SW 1271 (cell line): ENCODE data around the gene B4GALT6.

Experiments used
- DNase-seq, 2 experiments: peaks; one replicate each; lab custom pipeline; 2025; lab: John Stamatoyannopoulos, UW

Gene B4GALT6

DNA sequence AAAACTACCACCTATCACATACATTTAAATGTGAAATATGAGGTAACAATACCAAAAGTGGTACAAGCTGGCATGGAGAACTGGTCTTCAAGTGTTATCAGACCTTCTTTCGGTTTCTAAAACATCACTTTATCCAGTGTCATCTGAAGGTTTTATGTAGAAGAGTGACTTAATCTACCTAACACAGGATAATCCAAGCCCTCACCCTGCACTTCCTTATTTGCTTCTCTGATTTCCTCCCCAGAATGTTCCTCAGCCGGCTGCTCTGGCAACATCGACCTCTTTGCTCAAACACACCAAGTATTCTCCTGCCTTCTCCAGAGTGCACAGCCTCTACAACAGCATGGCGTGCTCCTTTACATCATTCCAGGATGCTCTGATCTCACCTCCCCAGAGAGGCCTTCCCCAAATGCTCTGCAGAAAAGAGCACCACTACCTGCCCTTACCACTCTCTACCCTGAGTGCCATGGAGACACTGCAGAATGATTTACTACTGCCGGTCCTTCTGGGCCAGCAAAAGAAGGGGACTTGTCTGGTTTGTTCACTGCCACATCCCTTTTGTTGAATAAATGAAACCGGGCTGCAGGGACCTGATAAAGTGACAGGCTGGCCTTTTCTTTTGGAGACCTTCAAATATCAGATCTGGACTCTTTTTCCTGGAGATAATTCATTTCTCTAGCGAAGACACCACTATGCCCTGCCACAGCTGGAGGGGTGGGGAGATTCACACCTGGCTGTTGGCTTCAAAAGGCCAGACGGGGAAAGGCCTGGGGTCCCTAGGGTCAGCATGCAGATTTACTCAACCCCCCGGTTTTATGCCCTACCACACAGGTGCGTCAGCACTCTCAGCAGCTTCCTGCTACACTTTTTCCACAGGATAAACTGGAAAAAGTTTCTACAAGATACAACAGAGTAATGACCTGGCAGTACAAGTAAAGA is 50.7 kb downstream of the B4GALT6 start:
- no peak for DNase-seq

DNA sequence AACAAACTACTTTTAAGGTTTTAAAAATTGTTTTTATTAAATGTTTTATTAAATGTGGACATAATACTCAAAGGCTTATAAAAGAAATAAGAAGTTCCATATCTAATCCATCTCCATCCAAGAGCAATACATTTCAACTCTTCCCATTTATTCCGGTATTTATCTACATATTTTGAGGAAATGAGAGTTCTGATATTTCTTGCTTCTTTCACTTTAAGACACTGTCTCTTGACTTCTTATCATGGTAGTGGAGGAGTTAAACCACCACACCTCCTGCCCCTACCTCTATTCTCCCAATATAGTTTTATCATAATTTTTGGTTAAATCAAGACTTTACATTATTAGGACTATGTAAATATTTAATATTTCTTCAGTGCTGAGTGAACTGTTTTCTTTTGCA is 52.0 kb downstream of the B4GALT6 start:
- no peak for DNase-seq

DNA sequence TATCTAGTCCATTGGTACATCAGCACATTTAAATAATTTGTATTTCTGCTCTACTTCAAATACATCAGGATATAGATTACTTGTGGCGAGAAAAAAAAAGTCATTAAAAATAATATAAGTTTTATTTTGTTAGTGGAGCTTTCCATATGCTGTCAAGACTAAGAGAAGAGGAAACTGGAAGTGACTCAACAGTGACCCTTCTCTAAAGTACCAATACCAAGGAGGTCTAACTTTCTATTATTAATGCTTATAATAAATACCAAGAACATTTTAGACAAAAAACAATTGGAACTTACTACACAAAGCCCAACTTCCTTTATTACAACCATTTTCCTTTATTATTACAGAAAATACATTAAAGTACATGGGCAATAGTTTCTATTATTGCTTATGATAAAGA is 52.9 kb downstream of the B4GALT6 start:
- no peak for DNase-seq

DNA sequence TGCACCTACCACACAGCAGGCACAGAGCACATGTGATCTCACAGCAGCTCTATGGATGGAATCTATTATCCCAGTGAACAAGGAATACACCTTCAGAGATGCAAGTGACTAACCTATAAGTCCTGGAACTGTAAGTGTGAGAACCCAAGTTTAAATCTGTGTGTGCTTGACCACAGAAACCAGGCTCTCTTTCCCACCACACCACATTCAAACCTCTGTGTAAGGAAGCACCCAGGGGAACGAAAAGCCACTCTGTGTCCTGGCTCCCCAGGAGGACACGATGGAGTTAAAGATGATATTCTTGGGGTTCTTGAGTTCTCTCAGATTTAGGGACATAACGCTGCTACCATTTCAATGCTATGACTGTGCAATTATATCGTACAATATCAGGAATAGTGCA is 53.8 kb downstream of the B4GALT6 start:
- no peak for DNase-seq

DNA sequence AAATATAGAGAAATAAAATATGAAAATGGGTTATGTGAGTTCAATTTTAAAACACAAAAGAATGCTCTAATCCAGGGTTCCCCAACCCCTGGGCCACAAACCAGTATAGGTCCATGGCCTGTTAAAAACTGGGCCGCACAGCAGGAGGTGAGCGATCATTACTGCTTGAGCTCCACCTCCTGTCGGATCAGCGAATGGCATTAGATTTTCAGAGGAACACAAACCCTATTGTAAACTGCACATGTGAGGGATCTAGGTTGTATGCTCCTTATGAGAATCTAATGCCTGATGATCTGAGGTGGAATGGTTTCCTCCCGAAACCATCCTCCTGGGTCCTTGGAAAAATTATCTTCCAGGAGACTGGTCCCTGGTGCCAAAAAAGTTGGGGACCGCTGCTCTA is 58.0 kb downstream of the B4GALT6 start:
- no peak for DNase-seq

DNA sequence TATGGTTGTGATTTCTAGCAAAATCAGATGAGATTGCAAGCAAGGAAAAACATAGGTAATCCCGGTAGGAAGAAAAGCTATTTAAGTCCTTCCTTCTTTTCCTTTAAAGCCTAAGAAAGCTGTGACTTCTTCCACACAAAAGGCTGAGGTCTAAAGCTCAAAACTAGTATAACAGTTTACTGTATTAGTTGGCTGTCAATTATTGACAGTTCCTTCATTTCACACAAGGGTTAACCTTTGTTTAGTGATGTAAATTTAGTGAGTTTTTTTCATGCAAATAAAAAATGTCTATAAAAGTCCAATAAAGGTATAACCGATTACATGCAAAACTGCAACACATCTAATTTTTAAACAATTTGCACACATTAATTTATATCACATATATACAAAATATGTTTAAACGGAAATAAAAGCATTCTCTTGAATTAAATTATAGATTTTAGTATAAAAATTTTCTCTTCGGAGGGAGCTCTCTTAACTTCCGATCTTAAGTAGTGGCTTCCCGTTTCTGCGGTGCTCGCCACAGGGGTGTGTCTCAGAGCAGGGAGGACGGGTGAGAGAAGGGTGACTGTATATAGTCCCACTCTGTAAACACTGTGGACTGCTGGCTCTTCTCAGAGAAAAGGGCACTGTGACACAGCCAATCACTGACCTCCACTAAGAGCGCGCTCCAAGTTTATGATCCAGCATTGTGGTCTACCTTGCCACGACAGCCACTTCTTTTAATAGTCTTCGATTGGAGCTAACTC is 59.3 kb downstream of the B4GALT6 start:
- DNase-seq = no peak

DNA sequence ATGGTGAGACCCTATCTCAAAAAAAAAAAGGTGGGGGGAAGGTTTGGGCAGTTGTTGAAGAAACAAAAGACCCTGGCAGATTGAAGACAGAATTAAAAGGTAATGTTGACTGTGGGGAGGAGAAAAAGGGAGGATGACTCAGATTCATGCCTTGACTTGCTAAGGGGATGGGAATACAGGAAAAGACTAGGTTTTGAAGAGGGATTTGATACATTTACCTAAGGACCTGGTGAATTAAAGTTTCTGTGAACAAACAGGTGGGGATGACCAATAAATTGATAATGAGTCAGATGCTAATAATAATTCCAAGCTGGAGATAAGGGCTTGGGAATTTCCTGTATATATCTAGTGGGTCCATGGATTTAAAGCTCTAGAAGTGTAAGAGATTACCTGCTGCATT is 65.1 kb downstream of the B4GALT6 start:
- no peak for DNase-seq

DNA sequence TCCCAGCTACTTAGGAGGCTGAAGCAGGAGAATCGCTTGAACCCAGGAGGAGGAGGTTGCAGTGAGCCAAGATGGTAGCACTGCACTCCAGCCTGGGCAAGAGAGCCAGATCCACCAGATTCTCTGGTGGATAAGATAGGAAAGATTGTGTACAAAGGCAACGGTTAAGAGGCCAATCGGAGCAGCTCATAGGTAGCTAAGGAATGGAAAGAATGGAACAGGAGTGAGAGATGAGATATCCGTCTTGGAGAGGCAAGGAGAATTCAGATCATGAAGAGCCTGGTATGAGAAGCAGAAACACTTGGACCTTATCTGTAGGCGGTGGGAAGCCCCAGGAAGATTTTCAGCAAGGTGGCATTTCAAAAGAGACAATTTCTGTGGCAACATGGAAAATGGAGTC is 65.6 kb downstream of the B4GALT6 start:
- DNase-seq = no peak

DNA sequence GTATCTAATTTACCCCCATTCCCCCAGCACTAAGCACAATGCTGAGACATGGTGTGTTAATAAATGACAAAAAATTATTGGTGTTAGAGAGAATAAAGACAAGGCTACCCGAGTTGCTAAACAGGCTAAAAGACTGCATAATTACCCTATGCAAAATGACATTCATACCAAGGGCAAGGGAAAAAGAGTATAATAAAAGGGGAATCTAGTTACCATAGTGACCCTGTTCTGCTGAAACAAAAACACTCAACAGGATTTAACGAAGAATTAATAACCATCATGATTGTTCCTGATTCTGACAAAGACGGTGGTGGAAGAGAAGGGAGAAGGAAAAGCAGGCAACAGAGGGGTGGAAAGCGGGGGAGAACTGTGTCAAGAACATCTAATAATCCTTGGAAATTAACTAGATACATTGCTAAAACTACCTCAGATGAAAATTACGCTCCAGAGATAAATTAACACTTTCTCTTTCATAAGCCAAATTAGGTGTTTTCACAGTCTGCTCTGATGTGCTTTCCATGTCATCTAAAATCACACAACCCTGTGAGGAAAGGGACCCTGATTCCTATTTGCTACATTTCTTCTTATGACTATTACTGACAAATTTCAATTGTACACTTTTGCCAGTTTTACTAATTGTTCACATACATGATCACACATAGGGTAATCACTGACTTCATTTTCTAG is 67.2 kb downstream of the B4GALT6 start:
- DNase-seq = no peak

DNA sequence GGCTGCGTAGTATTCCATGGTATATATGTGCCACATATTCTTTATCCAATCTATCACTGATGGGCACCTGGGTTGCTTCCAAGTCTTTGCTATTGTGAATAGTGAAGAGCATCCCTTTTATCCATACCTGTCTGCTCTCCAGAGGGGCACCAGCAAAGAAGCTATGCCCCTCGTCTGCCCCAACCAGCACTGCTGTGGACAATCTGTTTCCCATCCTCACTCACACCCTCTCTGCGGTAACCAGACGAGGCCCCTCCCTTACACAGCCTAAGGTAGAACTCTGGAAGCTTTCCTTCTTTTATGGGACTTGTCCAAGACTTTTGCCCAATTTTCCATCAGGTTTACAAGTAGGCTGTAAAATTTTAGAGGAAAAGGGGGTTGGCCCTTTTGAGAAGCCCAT is 67.8 kb downstream of the B4GALT6 start:
- DNase-seq = no peak

DNA sequence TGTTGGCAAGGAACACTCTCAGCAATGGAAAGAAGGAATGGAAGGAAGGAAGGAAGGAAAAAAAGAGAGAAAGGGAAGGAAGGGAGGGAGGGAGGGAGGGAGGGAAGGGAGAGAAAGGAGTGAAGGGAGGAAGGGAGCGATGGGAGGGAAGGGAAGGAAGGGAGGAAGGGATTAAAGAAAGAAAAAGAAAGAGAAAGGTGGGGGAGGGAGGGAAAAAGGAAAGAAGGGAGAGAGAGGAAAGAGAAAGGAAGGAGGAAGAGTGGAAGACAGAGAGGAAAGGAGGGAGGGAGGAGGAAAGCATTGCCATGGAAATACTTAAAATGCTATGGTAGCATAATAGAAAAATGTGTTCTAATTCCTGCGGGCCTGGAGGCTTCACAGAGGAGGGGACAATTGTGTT is 70.3 kb downstream of the B4GALT6 start:
- DNase-seq = no peak

DNA sequence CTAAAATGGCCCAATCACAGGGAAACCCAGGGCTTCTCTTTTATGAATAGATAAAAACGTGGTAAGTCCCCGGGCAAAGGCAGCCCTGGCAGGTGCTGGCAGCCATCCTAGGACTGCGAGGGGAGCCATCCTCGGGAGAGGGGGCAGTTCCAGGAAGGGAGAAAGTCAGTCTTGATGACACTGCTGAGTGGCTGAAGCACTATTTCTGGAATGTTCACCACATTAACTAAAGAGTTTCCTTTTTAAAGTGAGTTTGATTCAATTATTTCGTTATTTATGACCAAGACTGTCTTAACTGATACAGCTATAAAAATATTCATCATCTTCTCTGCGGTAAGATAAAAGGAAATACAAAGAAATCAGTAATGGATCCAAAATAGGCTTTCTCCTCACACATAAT is 72.3 kb downstream of the B4GALT6 start:
- DNase-seq = no peak

DNA sequence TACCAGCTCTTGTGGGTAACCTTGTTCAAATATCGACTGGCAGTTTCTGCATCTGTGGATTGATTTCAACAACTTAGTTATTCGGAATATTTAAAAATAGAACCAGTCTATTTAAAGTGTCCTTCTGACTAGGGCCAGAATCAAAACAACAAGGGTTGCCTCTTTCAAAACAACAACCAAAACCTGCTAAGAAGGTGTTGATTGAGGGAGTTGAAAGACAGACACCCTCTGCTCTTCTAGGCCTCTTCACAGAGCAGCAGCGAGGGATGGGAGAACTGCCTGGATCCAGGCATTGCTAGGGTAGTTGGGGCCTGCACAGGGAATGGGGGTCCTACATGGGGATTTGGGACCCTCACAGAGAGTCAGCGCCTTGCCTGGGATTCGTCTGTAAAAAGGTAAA is 72.9 kb downstream of the B4GALT6 start:
- DNase-seq = no peak

DNA sequence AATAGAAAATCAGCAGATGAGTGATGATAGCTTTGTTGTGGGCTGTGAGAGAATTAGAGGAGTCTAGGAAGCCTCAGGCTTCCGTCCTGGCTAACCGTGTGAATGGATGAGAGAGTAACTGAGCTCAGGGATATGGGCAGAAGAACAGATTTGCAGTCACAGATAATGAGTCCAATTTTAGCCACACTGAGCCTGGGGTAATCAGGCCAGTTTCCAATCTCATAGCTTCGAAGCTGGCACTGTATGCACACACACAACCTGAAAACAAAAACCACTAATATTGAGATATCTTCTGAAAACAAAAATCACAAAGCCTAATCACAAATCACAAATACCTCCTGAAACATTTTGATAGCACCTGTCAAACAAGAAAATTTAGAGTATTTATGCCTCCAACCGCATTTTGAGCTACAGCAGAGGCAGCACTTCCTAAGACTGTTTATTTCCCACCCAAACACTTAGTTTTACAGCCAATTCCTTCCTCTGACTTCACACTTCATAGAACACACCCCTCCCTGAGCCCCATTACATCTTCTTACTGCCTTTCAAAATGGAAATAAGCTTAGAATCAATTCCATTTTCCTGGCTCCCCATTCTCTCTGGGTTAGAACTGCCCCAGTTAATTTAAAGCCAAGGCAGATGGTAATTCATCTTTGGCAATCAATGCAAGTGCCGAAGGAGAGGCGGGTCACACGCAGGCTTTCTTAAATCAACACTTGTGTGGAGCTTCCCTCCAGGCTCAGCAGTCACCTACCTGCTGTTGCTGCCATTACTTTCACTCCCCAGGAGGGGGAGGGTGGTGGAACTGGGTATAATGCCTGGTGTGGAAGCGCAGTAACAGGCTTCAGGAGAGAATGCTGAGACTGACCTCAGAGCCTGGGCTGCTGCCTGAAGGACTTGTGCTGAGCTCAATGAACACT is 73.8 kb downstream of the B4GALT6 start:
- DNase-seq = no peak

DNA sequence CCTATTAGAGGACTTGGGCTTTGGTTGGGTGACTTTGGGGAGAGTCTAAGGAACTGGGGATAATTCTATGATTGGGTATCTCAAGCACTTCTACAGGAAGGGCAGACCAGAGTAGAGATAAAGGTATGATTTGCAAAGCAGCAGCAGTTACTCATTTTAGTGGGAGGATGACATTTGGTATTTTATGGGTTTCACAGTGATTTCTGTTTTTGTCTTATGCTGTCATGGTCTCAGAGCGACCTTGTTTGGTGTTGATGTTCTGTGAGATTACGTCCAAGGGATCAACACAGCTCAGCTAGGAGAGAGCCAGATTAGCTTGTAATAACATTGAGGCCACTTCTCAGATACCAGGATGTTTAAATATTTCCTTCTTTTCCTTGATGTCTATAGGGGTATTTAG is 74.5 kb downstream of the B4GALT6 start:
- DNase-seq = no peak

DNA sequence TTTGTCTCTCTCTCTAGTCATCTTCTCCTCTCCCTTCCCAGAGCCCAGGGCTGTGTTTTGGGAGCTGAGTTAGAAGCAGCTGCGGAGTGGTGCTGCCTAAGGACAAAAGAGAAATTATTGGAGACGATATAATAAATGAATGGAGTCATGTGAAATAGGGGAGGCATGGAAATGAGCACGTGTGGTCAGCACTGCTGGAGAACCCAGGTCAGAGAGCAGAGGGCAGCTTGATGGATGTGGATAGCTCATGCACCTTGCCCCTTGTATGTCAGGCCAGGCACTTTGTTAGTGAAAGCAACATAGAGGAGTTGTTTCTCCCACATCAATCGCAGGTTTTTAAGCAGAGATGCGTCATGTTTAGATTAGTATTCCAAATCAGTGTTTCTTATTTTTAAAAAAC is 77.0 kb downstream of the B4GALT6 start:
- DNase-seq = no peak

DNA sequence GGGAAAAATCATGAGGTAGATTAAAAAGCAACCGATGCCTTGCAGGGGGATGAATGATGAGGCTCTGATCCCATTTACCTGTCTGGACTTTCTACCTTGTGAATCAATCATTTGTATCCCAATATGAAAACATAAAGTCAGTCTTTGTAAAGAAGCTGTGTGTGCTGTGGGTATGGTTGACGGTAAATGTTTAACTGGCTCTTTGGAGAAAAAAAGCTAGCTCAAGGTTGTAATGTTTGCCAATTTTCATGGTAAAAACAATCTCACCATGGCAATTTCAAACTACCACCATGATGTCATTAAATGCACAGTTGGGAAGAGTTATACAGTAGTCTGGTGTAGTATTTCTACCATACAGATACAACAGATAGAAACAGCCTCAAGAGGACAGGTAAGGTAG is 78.1 kb downstream of the B4GALT6 start:
- DNase-seq = no peak

DNA sequence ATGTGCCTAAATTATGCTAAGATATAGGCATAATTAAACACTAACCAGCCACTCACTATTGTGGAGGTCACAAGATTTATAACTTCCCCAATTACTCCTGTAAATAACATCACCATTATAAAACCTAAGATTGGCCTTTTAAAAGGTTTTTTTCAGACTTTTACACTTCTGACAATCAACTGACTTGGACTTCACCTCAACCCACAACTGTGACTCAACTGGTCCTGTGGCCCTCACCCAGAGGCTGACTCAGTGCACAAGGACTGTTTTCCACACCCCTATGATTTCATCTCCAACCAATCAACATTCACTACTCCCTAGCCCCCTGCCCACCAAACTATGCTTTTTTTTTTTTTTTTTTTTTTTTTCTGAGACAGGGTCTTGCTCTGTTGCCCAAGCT is 81.1 kb downstream of the B4GALT6 start:
- no peak for DNase-seq

DNA sequence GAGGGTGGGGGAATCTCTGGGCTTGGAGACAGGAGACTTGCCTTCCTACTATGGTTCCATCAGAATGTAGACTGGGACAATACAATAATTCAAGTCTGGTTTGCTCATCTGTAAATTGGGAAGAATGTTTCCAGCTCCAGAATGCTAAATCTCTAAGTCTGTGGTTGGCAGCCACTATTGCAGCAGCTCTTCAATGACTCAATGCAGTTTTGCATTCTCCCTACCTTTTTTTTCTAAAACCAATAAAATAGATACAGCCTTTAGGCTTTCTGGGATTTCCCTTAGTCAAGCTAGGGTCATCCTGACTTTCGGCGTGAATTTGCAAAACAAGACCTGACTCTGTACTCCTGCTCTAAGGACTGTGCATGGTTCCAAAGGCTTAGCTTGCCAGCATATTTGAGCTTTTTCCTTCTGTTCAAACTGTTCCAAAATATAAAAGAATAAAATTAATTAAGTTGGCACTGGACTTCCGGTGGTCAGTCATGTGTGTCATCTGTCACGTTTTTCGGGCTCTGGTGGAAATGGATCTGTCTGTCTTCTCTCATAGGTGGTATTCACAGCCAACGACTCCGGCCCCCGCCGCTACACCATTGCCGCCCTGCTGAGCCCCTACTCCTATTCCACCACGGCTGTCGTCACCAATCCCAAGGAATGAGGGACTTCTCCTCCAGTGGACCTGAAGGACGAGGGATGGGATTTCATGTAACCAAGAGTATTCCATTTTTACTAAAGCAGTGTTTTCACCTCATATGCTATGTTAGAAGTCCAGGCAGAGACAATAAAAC is 86.2 kb downstream of the B4GALT6 start:
- DNase-seq = no peak

DNA sequence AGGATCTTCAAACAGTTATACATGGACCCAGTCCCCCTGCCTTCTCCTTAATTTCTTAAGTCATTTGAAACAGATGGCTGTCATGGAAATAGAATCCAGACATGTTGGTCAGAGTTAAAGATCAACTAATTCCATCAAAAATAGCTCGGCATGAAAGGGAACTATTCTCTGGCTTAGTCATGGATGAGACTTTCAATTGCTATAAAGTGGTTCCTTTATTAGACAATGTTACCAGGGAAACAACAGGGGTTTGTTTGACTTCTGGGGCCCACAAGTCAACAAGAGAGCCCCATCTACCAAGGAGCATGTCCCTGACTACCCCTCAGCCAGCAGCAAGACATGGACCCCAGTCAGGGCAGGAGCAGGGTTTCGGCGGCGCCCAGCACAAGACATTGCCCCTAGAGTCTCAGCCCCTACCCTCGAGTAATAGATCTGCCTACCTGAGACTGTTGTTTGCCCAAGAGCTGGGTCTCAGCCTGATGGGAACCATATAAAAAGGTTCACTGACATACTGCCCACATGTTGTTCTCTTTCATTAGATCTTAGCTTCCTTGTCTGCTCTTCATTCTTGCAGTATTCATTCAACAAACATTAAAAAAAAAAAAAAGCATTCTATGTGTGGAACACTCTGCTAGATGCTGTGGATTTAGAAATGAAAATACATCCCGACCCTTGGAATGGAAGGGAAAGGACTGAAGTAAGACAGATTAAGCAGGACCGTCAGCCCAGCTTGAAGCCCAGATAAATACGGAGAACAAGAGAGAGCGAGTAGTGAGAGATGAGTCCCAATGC is 88.1 kb downstream of the B4GALT6 start:
- DNase-seq = no peak
